PC-9 (cell line): ENCODE results near the gene TAS2R38. TPM values are rescaled to one million over a fixed set of nuclear protein-coding genes. Genes with fewer than 3 reads are reported as not detected.

ENCODE experiments used
- BruUV-seq: library from RNA; stranded (reverse); fragments of 400-500 nt; replicated peaks from 2 replicates; lab custom pipeline; 2021; lab: Mats Ljungman, UMichigan
- CTCF ChIA-PET: fragments of 300-600 bp; sonication (Branson Sonifier 250); formaldehyde crosslinking; loops from one replicate; lab custom pipeline; 2022; ENCODE audit warnings: antibody characterized with exemption; lab: Charles Lee
- POLR2A ChIA-PET: fragments of 300-600 bp; sonication (Branson Sonifier 250); formaldehyde crosslinking; loops from one replicate; lab custom pipeline; 2022; ENCODE audit warnings: antibody characterized with exemption; ENCODE audit not compliant: unreplicated experiment; lab: Charles Lee
- DNase-seq, 2 experiments: peaks; one replicate each; pipeline versions ENCODE4 v3.0.0 to v3.0.0-alpha.2; 2015 to 2022; ENCODE audit warnings: mixed read lengths in 1 of 2
- H2AFZ ChIP-seq: fragments of 200-600 bp; sonication (generic); 2 replicates; pipeline ENCODE4 v1.8.1; 2017; ENCODE audit warnings: antibody characterized with exemption
- H3F3A ChIP-seq: fragments of 200-600 bp; sonication (generic); 2 replicates; pipeline ENCODE4 v1.8.1; 2017; ENCODE audit warnings: antibody characterized with exemption, mild to moderate bottlenecking, low read depth; ENCODE audit not compliant: insufficient read depth
- H3K27ac ChIP-seq: fragments of 200-600 bp; sonication (generic); 2 replicates; pipeline ENCODE4 v1.6.1; 2016; ENCODE audit warnings: mixed run types
- H3K27me3 ChIP-seq: fragments of 200-600 bp; sonication (generic); 2 replicates; pipeline ENCODE4 v1.6.1; 2016; ENCODE audit warnings: low read depth, mixed run types; ENCODE audit not compliant: insufficient read depth
- H3K36me3 ChIP-seq: fragments of 200-600 bp; sonication (generic); 2 replicates; pipeline ENCODE4 v1.6.1; 2016; ENCODE audit warnings: low read depth, mixed run types
- H3K4me1 ChIP-seq: fragments of 200-600 bp; sonication (generic); replicated peaks from 2 replicates; pipeline ENCODE4 v1.6.1; 2016; ENCODE audit warnings: mixed run types; ENCODE audit not compliant: insufficient read depth
- H3K4me2 ChIP-seq: fragments of 200-600 bp; sonication (generic); 2 replicates; pipeline ENCODE4 v1.6.1; 2017; ENCODE audit warnings: mixed run types
- H3K4me3 ChIP-seq: fragments of 200-600 bp; sonication (generic); 2 replicates; pipeline ENCODE4 v1.6.1; 2016; ENCODE audit warnings: mixed run types
- H3K79me2 ChIP-seq: fragments of 200-600 bp; sonication (generic); 2 replicates; pipeline ENCODE4 v1.6.1; 2017; ENCODE audit warnings: low read depth, mixed run types
- H3K9me2 ChIP-seq: fragments of 200-600 bp; sonication (generic); 2 replicates; pipeline ENCODE4 v1.8.1; 2017; ENCODE audit warnings: mild to moderate bottlenecking; ENCODE audit not compliant: insufficient read depth
- H3K9me3 ChIP-seq: fragments of 200-600 bp; sonication (generic); 2 replicates; pipeline ENCODE4 v1.8.1; 2016; ENCODE audit warnings: low read depth; ENCODE audit not compliant: insufficient read depth
- H4K20me1 ChIP-seq: fragments of 200-600 bp; sonication (generic); 2 replicates; pipeline ENCODE4 v1.8.1; 2017; ENCODE audit not compliant: insufficient read depth
- EZH2 ChIP-seq: fragments of 200-600 bp; sonication (generic); IDR thresholded peaks from 2 replicates; pipeline ENCODE4 v1.8.0; 2017; ENCODE audit warnings: antibody characterized with exemption, low read depth
- intact Hi-C: fragments of 100-400 bp; cut with micrococcal nuclease; formaldehyde crosslinking; loops from one replicate; pipeline ENCODE4 v1.10.0; 2022; ENCODE audit not compliant: unreplicated experiment
- total RNA-seq: library from RNA; stranded (reverse); gene quantifications from 2 replicates; pipeline ENCODE4 v1.2.3, GENCODE V29; 2021
- TF ChIP-seq, protein P1 (sequence below): fragments of 200-600 bp; sonication (generic); conservative IDR thresholded peaks from 2 replicates; pipeline ENCODE4 v1.6.1; 2017; ENCODE audit warnings: mixed run types, antibody characterized with exemption, mild to moderate bottlenecking, moderate library complexity

The TAS2R38 gene
- total RNA-seq, 1 experiment from 2014 or later = not detected

DNA sequence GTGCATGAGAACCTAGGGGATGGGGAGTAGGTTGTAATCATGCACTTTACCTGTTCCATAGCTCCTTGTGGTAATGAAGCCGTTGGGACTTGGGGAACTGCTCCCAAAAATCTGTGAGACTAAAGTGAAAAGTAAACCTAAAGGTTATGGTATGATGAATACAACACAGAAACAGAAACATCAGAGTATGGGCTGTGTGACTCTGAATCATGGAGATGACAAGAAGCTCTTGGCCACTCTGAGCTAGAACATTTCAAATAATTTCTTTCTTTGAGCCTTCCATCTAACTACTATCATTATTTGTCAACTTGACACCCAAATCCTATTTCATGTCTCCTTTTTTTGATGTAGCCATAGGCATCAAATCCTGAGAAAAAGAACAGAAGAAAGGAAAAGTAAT, 29.7 kb downstream of the TAS2R38 start:
- no peak for DNase-seq
- Histone ChIP-seq H3K9me2 (no peaks in the 10 kb centered on the region), H3K36me3 (no peaks in the 10 kb centered on the region), H3K4me2 (no peak overlapping the region), H3K9me3 (0 out of 2 replicates have a peak, but pooled peaks cover 8% of the 10 kb centered on the region), H3K79me2 (no peaks in the 10 kb centered on the region), H3K27me3 (no peaks in the 10 kb centered on the region), H3K4me3 (no peak overlapping the region), H2AFZ (no peak overlapping the region), H3K4me1 (no peaks in the 10 kb centered on the region), H3F3A (no peaks in the 10 kb centered on the region), H3K27ac (no peak overlapping the region), H4K20me1 (no peaks in the 10 kb centered on the region)
- no TSS peak for BruUV-seq
- CTCF ChIA-PET = no interaction called here
- POLR2A ChIA-PET = no interaction called here
- TF ChIP-seq, protein P1, sequence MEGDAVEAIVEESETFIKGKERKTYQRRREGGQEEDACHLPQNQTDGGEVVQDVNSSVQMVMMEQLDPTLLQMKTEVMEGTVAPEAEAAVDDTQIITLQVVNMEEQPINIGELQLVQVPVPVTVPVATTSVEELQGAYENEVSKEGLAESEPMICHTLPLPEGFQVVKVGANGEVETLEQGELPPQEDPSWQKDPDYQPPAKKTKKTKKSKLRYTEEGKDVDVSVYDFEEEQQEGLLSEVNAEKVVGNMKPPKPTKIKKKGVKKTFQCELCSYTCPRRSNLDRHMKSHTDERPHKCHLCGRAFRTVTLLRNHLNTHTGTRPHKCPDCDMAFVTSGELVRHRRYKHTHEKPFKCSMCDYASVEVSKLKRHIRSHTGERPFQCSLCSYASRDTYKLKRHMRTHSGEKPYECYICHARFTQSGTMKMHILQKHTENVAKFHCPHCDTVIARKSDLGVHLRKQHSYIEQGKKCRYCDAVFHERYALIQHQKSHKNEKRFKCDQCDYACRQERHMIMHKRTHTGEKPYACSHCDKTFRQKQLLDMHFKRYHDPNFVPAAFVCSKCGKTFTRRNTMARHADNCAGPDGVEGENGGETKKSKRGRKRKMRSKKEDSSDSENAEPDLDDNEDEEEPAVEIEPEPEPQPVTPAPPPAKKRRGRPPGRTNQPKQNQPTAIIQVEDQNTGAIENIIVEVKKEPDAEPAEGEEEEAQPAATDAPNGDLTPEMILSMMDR = no peak
- TF ChIP-seq EZH2 = no peak
- intact Hi-C loops = no loop called here

DNA sequence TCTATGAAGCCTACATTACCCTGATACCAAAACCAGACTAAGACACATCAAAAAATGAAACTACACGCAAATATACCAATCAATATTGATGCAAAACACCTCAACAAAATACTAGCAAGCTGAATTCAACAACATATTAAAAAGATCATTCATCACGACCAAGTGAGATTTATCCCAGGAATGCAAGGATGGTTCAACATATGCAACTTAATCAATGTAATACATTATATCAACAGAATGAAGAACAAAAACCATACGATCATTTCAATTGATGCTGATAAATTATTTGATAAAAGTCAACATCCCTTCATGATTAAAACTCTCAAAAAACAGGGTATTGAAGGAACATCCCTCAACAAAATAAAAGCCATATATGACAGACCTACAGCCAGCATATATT, 32.5 kb downstream of the TAS2R38 start:
- ChIA-PET CTCF (no interaction called here), POLR2A (no interaction called here)
- H3K79me2 ChIP-seq = no peaks in the 10 kb centered on the region
- H3K36me3 ChIP-seq = no peaks in the 10 kb centered on the region
- H3K4me1 ChIP-seq = no peaks in the 10 kb centered on the region
- TF ChIP-seq EZH2 = no peak
- TF ChIP-seq, protein P1 = no peak
- H3K27ac ChIP-seq = no peak overlapping the region
- H3K4me2 ChIP-seq = no peak overlapping the region
- no peak overlapping the region for H2AFZ ChIP-seq
- H3K27me3 ChIP-seq = no peaks in the 10 kb centered on the region
- 0 out of 2 replicates have a peak, but pooled peaks cover 8% of the 10 kb centered on the region for H3K9me3 ChIP-seq
- intact Hi-C loops = no loop called here
- no peaks in the 10 kb centered on the region for H3F3A ChIP-seq
- H4K20me1 ChIP-seq = no peaks in the 10 kb centered on the region
- no peaks in the 10 kb centered on the region for H3K9me2 ChIP-seq
- no peak overlapping the region for H3K4me3 ChIP-seq
- no TSS peak for BruUV-seq
- DNase-seq = no peak

GRCh38 chr7:141930211-141930610, 43.4 kb downstream of the TAS2R38 start:
- no TSS peak for BruUV-seq
- CTCF ChIA-PET = no interaction called here
- no peak overlapping the region for H2AFZ ChIP-seq

More at GRCh38 chr7:141930211-141930610, 43.4 kb downstream of the TAS2R38 start:
- H3K36me3 ChIP-seq = no peaks in the 10 kb centered on the region
- H3F3A ChIP-seq = no peaks in the 10 kb centered on the region
- H3K9me3 ChIP-seq = no peaks in the 10 kb centered on the region
- H3K4me2 ChIP-seq = no peak overlapping the region
- intact Hi-C loops = no loop called here
- no peaks in the 10 kb centered on the region for H3K9me2 ChIP-seq
- no peaks in the 10 kb centered on the region for H3K27me3 ChIP-seq
- H3K79me2 ChIP-seq = no peaks in the 10 kb centered on the region
- no peaks in the 10 kb centered on the region for H4K20me1 ChIP-seq
- no peak for DNase-seq
- no peaks in the 10 kb centered on the region for H3K4me1 ChIP-seq
- no peak overlapping the region for H3K4me3 ChIP-seq
- H3K27ac ChIP-seq = no peak overlapping the region
- TF ChIP-seq, protein P1 = no peak
- no peak for TF ChIP-seq EZH2
- POLR2A ChIA-PET = no interaction called here
